LNCAP (cell line): Measurements from ENCODE around the gene NAA16.
A peak's percentile ranks its signal among the peaks of the same experiment; 100 is the strongest.

ENCODE experiments used
- CTCF ChIP-seq: fragments of 450-650 bp; IDR thresholded peaks from 2 replicates; pipeline ENCODE4 v1.5.1; 2017; ENCODE audit warnings: mild to moderate bottlenecking

Gene NAA16

GRCh38 chr13:41345914-41346589 lies 35.0 kb downstream of the NAA16 start:
- TF ChIP-seq CTCF, result no peak

GRCh38 chr13:41352935-41353840 lies 42.1 kb downstream of the NAA16 start:
- peak; percentile 85 for TF ChIP-seq CTCF

GRCh38 chr13:41354416-41354815 lies 43.3 kb downstream of the NAA16 start:
- TF ChIP-seq CTCF, result no peak

GRCh38 chr13:41356786-41357185 lies 45.7 kb downstream of the NAA16 start:
- no peak for TF ChIP-seq CTCF

- no peak for TF ChIP-seq CTCF
Observed at GRCh38 chr13:41361491-41361890, 50.4 kb downstream of the NAA16 start.

GRCh38 chr13:41364043-41364442 lies 53.0 kb downstream of the NAA16 start:
- TF ChIP-seq CTCF, result no peak

GRCh38 chr13:41365631-41366030 lies 54.6 kb downstream of the NAA16 start:
- no peak for TF ChIP-seq CTCF
